GM12873 (cell line): Measurements from ENCODE around the gene KHK.

Source experiments
- CTCF ChIP-seq: IDR thresholded peaks from 2 replicates; pipeline ENCODE4 v1.5.1; 2012; ENCODE audit warnings: low read depth, mild to moderate bottlenecking, moderate library complexity, low read length, control low read depth; ENCODE audit not compliant: insufficient read depth; ENCODE audit errors: missing control alignments

The KHK gene

GRCh38 chr2:27065128-27065527 is 21.4 kb upstream of the KHK start:
- TF ChIP-seq CTCF, result no peak

- TF ChIP-seq CTCF, result no peak
Measured at GRCh38 chr2:27067385-27067784, 19.2 kb upstream of the KHK start.

- no peak for TF ChIP-seq CTCF
Measured at GRCh38 chr2:27069436-27069835, 17.1 kb upstream of the KHK start.

GRCh38 chr2:27069961-27070618 is 16.5 kb upstream of the KHK start:
- TF ChIP-seq CTCF, result no peak

GRCh38 chr2:27070653-27071276 is 15.8 kb upstream of the KHK start:
- TF ChIP-seq CTCF, result no peak

GRCh38 chr2:27071277-27071989 is 15.1 kb upstream of the KHK start, which contains the start of gene OST4:
Gene OST4 (minus strand): TSS chr2:27071654.
- TF ChIP-seq CTCF, result peak; percentile 18
